Ishikawa (cell line): Measurements from ENCODE around the gene TNFRSF18.

Experiments used
- CEBPB ChIP-seq: IDR thresholded peaks from 2 replicates; pipeline ENCODE4 v1.6.1; 2012
- CREB1 ChIP-seq: IDR thresholded peaks from 2 replicates; pipeline ENCODE4 v1.6.1; 2012; ENCODE audit warnings: low read depth
- EGR1 ChIP-seq: IDR thresholded peaks from 2 replicates; pipeline ENCODE4 v1.6.1; 2012
- EP300 ChIP-seq: IDR thresholded peaks from 2 replicates; pipeline ENCODE4 v1.6.1; 2012; ENCODE audit warnings: borderline replicate concordance
- MAX ChIP-seq: IDR thresholded peaks from 2 replicates; pipeline ENCODE4 v1.6.1; 2012
- NFIC ChIP-seq: IDR thresholded peaks from 2 replicates; pipeline ENCODE4 v1.6.1; 2012
- RAD21 ChIP-seq: IDR thresholded peaks from 2 replicates; pipeline ENCODE4 v1.6.1; 2012; ENCODE audit warnings: low read depth
- REST ChIP-seq: IDR thresholded peaks from 2 replicates; pipeline ENCODE4 v1.6.1; 2012; ENCODE audit warnings: low read depth, mild to moderate bottlenecking
- TAF1 ChIP-seq: IDR thresholded peaks from 2 replicates; pipeline ENCODE4 v1.6.1; 2012; ENCODE audit warnings: low read depth, mild to moderate bottlenecking
- TCF12 ChIP-seq: IDR thresholded peaks from 2 replicates; pipeline ENCODE4 v1.6.1; 2012; ENCODE audit warnings: low read depth
- TEAD4 ChIP-seq: IDR thresholded peaks from 2 replicates; pipeline ENCODE4 v1.6.1; 2012
- YY1 ChIP-seq: IDR thresholded peaks from 2 replicates; pipeline ENCODE4 v1.6.1; 2012; ENCODE audit warnings: low read depth
- ZBTB7A ChIP-seq: IDR thresholded peaks from 2 replicates; pipeline ENCODE4 v1.6.1; 2012; ENCODE audit warnings: low read depth

GRCh38 chr1:1191734-1192133 lies 14.7 kb downstream of the TNFRSF18 start:
- TF ChIP-seq EGR1 (no peak), TAF1 (no peak), CEBPB (no peak), EP300 (no peak), NFIC (no peak), TEAD4 (no peak), REST (no peak), ZBTB7A (no peak), MAX (no peak), RAD21 (no peak), TCF12 (no peak), CREB1 (no peak), YY1 (no peak)
